ENCODE results near the gene CCDC66.
"Not testable (repeated sequence)": the region's sequence is repeated elsewhere in the genome, so short reads cannot be mapped to it uniquely, and the experiment has no call there.

Gene CCDC66

GRCh38 chr3:56590814-56591213 lies 33.8 kb downstream of the CCDC66 start:
- H3K36me3 ChIP-seq: peaks cover 15 to 45% (median 25%) of the 10 kb centered on the region in 11 experiments; a peak in 21 of 22 replicates
- H3K27me3 ChIP-seq: no peaks in the 10 kb centered on the region
- TF ChIP-seq Cebpa-rat (IDR thresholded peaks at IDR 0.05): no peak
- H3K9ac ChIP-seq: no peak overlapping the region
- H3K27ac ChIP-seq: 0 out of 22 replicates have a peak overlapping the region, but pooled peaks of 1 of the 11 experiments have one; percentile 0
- H3K9me3 ChIP-seq (replicated peaks in 1 of 11): no peaks in the 10 kb centered on the region
- no peak overlapping the region; a peak in 1 of 22 replicates for H3K4me2 ChIP-seq
- peaks cover 0 to 12% (median 0%) of the 10 kb centered on the region in 10 experiments; a peak in 2 of 20 replicates for H3K4me1 ChIP-seq
- H3K4me3 ChIP-seq: no peak overlapping the region
- no peaks in the 10 kb centered on the region for H4K20me1 ChIP-seq

- Histone ChIP-seq H3K9ac (no peak overlapping the region), H3K27me3 (no peaks in the 10 kb centered on the region), H4K20me1 (no peaks in the 10 kb centered on the region), H3K9me3 (replicated peaks in 1 of 11) (no peaks in the 10 kb centered on the region), H3K4me3 (no peak overlapping the region), H3K36me3 (peaks cover 19 to 49% (median 28%) of the 10 kb centered on the region in 11 experiments; a peak in 21 of 22 replicates), H3K27ac (0 out of 22 replicates have a peak overlapping the region, but pooled peaks of 1 of the 11 experiments have one; percentile 0), H3K4me1 (peaks cover 0 to 12% (median 0%) of the 10 kb centered on the region in 10 experiments; a peak in 2 of 20 replicates), H3K4me2 (no peak overlapping the region; a peak in 1 of 22 replicates)
- TF ChIP-seq Cebpa-rat (IDR thresholded peaks at IDR 0.05): no peak
Observed at GRCh38 chr3:56591262-56591661, 34.3 kb downstream of the CCDC66 start.

GRCh38 chr3:56593455-56594158 lies 36.6 kb downstream of the CCDC66 start:
- peaks cover 33 to 73% (median 49%) of the 10 kb centered on the region in 11 experiments for H3K36me3 ChIP-seq
- no peaks in the 10 kb centered on the region for H4K20me1 ChIP-seq
- no peak overlapping the region for H3K27ac ChIP-seq
- H3K4me2 ChIP-seq: no peak overlapping the region
- peaks cover 0 to 16% (median 5%) of the 10 kb centered on the region in 11 experiments; a peak in 6 of 22 replicates for H3K9me3 ChIP-seq (replicated peaks in 1 of 11)
- no peaks in the 10 kb centered on the region for H3K27me3 ChIP-seq
- H3K4me1 ChIP-seq: peaks cover 0 to 12% (median 0%) of the 10 kb centered on the region in 10 experiments; a peak in 2 of 20 replicates
- no peak overlapping the region for H3K9ac ChIP-seq
- H3K4me3 ChIP-seq: no peak overlapping the region
- TF ChIP-seq Cebpa-rat (IDR thresholded peaks at IDR 0.05): no peak

GRCh38 chr3:56595975-56596840 lies 39.2 kb downstream of the CCDC66 start:
- Histone ChIP-seq H4K20me1 (no peaks in the 10 kb centered on the region), H3K9ac (no peak overlapping the region), H3K27me3 (no peaks in the 10 kb centered on the region), H3K4me1 (peaks cover 0 to 2% (median 0%) of the 10 kb centered on the region in 10 experiments; a peak in 2 of 20 replicates), H3K4me2 (no peak overlapping the region), H3K4me3 (no peak overlapping the region), H3K9me3 (replicated peaks in 1 of 11) (peaks cover 19 to 39% (median 27%) of the 10 kb centered on the region in 11 experiments), H3K36me3 (peaks cover 58 to 91% (median 73%) of the 10 kb centered on the region in 11 experiments), H3K27ac (no peak overlapping the region)
- TF ChIP-seq Cebpa-rat (IDR thresholded peaks at IDR 0.05): no peak

- not testable (repeated sequence) for H3K27me3 ChIP-seq, H3K4me3 ChIP-seq, H4K20me1 ChIP-seq, H3K9ac ChIP-seq, H3K27ac ChIP-seq, H3K4me2 ChIP-seq
- H3K4me1 ChIP-seq: peaks cover 0 to 12% (median 4%) of the 10 kb centered on the region in 10 experiments; a peak in 4 of 20 replicates
- peaks cover 27 to 50% (median 39%) of the 10 kb centered on the region in 11 experiments for H3K9me3 ChIP-seq (replicated peaks in 1 of 11)
- H3K36me3 ChIP-seq: peaks cover 55 to 100% (median 82%) of the 10 kb centered on the region in 11 experiments
Observed at GRCh38 chr3:56608479-56608878, 51.5 kb downstream of the CCDC66 start.

- Histone ChIP-seq H3K9ac (no peak overlapping the region), H3K27me3 (no peaks in the 10 kb centered on the region), H3K4me2 (0 out of 22 replicates have a peak overlapping the region, but pooled peaks of 1 of the 11 experiments have one; percentile 12), H4K20me1 (peaks cover 0 to 7% (median 0%) of the 10 kb centered on the region in 11 experiments; a peak in 3 of 22 replicates), H3K36me3 (peaks cover 60 to 98% (median 80%) of the 10 kb centered on the region in 11 experiments), H3K9me3 (replicated peaks in 1 of 11) (peaks cover 9 to 29% (median 17%) of the 10 kb centered on the region in 11 experiments), H3K4me3 (no peak overlapping the region), H3K27ac (no peak overlapping the region), H3K4me1 (peaks cover 0 to 12% (median 4%) of the 10 kb centered on the region in 10 experiments; a peak in 4 of 20 replicates)
- TF ChIP-seq Cebpa-rat (IDR thresholded peaks at IDR 0.05): no peak
Observed at GRCh38 chr3:56610669-56611335, 53.8 kb downstream of the CCDC66 start.

- Histone ChIP-seq H3K4me1 (peaks cover 0 to 12% (median 4%) of the 10 kb centered on the region in 10 experiments; a peak in 4 of 20 replicates), H3K9me3 (replicated peaks in 1 of 11) (peaks cover 4 to 23% (median 12%) of the 10 kb centered on the region in 11 experiments), H3K36me3 (peaks cover 59 to 98% (median 79%) of the 10 kb centered on the region in 11 experiments), H3K9ac (no peak overlapping the region), H3K4me2 (no peak overlapping the region), H3K27me3 (no peaks in the 10 kb centered on the region), H3K4me3 (no peak overlapping the region), H3K27ac (no peak overlapping the region), H4K20me1 (peaks cover 0 to 7% (median 0%) of the 10 kb centered on the region in 11 experiments; a peak in 3 of 22 replicates)
- no peak for TF ChIP-seq Cebpa-rat (IDR thresholded peaks at IDR 0.05)
Observed at GRCh38 chr3:56611364-56611763, 54.4 kb downstream of the CCDC66 start.

- H3K27ac ChIP-seq: no peak overlapping the region
- no peak for TF ChIP-seq Cebpa-rat (IDR thresholded peaks at IDR 0.05)
- peaks cover 62 to 98% (median 79%) of the 10 kb centered on the region in 11 experiments for H3K36me3 ChIP-seq
- no peak overlapping the region for H3K4me3 ChIP-seq
- H3K4me1 ChIP-seq: peaks cover 0 to 12% (median 4%) of the 10 kb centered on the region in 10 experiments; a peak in 4 of 20 replicates
- H3K27me3 ChIP-seq: no peaks in the 10 kb centered on the region
- H4K20me1 ChIP-seq: peaks cover 0 to 7% (median 0%) of the 10 kb centered on the region in 11 experiments; a peak in 3 of 22 replicates
- peaks cover 0 to 19% (median 6%) of the 10 kb centered on the region in 11 experiments; a peak in 6 of 22 replicates for H3K9me3 ChIP-seq (replicated peaks in 1 of 11)
- H3K4me2 ChIP-seq: no peak overlapping the region
- H3K9ac ChIP-seq: no peak overlapping the region
Observed at GRCh38 chr3:56612146-56612545, 55.2 kb downstream of the CCDC66 start.
